ENCODE measurements around the gene LYPD3.

Gene LYPD3

DNA sequence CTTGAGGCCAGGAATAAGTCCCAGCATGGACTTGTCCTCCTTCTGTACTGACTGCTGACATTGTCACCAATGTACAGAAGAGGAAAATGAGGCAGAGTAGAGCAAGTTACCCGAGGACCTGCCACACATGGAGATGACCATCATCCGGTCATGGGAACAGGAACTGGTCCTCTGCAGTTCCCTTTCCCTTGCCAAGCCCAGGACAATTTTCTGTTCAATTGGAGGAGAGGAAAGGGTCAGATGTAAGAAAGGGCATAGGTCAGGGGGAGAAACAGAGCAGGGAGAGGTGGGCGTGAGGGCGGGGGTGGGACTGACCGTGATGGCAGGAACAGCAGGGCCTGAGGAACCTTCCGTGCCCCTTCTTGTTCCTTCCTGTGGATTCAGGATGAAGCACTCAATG is 20.5 kb upstream of the LYPD3 start:
- in situ Hi-C loops (cut with HindIII; ENCODE audit: low pct_ligation_motif_present, low sequenced_read_pairs), result no loop called here
- no peak overlapping the region for H3K27ac ChIP-seq
- DNase-seq, result no peak
- no peaks in the 10 kb centered on the region for H3K27me3 ChIP-seq (replicated peaks)
- H3K36me3 ChIP-seq (replicated peaks), result no peaks in the 10 kb centered on the region
- H3K4me3 ChIP-seq (ENCODE audit: low read depth, low read length), result no peak overlapping the region
- TF ChIP-seq, protein P1, sequence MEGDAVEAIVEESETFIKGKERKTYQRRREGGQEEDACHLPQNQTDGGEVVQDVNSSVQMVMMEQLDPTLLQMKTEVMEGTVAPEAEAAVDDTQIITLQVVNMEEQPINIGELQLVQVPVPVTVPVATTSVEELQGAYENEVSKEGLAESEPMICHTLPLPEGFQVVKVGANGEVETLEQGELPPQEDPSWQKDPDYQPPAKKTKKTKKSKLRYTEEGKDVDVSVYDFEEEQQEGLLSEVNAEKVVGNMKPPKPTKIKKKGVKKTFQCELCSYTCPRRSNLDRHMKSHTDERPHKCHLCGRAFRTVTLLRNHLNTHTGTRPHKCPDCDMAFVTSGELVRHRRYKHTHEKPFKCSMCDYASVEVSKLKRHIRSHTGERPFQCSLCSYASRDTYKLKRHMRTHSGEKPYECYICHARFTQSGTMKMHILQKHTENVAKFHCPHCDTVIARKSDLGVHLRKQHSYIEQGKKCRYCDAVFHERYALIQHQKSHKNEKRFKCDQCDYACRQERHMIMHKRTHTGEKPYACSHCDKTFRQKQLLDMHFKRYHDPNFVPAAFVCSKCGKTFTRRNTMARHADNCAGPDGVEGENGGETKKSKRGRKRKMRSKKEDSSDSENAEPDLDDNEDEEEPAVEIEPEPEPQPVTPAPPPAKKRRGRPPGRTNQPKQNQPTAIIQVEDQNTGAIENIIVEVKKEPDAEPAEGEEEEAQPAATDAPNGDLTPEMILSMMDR (IDR thresholded peaks at IDR 0.05; ENCODE audit: low read depth, low read length, missing control alignments), result no peak

DNA sequence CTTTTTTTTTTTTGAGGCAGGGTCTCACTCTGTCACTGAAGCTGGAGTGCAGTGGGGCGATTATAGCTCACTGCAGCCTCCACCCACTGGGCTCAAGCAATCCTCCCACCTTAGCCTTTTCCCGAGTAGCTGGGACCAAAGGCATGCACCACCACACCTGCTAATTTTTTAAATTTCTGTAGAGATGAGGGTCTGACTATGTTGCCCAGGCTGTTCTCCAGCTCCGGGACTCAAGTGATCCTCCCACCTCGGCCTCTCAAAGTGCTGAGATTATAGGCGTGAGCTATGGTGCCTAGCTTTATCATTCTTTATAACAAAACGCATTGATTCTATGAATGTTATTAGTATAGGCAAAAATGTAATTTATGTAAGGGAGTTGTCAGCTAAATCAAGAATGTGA is 17.9 kb upstream of the LYPD3 start:
- Histone ChIP-seq H3K36me3 (replicated peaks) (no peaks in the 10 kb centered on the region), H3K27ac (no peak overlapping the region), H3K4me3 (ENCODE audit: low read depth, low read length) (no peak overlapping the region), H3K27me3 (replicated peaks) (no peaks in the 10 kb centered on the region)
- in situ Hi-C loops (cut with HindIII; ENCODE audit: low pct_ligation_motif_present, low sequenced_read_pairs), result no loop called here
- no peak for DNase-seq
- TF ChIP-seq, protein P1 (IDR thresholded peaks at IDR 0.05; ENCODE audit: low read depth, low read length, missing control alignments), result no peak

DNA sequence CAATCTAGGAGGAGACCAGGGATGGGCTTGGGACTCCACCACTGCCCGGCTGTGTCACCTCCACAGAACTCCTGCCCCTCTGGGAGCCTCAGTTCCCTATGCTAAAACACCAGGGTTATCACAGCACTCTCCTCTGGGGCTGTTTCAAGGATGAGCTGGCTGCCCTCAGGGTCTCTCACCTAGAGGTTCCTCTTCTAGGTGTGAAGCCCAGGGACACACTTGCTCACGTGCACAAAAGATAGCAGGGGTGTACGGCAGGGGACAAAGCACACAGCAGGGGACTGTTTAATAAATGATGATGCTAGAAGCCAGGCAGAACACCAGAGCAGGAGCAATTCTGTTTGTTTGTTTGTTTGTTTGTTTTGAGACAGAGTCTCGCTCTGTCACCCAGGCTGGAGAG is 16.8 kb upstream of the LYPD3 start:
- TF ChIP-seq, protein P1 (IDR thresholded peaks at IDR 0.05; ENCODE audit: low read depth, low read length, missing control alignments), result no peak
- Histone ChIP-seq H3K27me3 (replicated peaks) (no peaks in the 10 kb centered on the region), H3K4me3 (ENCODE audit: low read depth, low read length) (no peak overlapping the region), H3K27ac (no peak overlapping the region), H3K36me3 (replicated peaks) (no peaks in the 10 kb centered on the region)
- in situ Hi-C loops (cut with HindIII; ENCODE audit: low pct_ligation_motif_present, low sequenced_read_pairs), result no loop called here
- DNase-seq, result no peak

DNA sequence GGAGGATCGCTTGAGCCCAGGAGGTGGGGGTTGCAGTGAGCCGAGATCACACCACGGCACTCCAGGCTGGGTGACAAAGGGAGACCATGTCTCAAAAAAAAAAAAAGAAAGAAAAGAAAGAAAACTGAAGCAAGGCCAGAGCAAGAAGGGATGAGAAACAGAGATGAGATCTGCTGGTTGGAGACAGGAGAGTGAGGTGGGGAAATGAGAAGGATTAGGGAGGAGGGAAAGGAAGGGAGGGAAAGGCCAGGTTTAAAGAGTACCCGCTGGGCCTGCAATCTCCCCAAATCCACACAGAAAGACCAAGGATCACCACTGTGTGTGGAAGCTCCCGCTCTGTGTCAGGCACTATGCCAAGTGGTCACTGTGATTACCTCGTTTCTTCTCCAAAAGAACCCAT is 16.3 kb upstream of the LYPD3 start:
- H3K4me3 ChIP-seq (ENCODE audit: low read depth, low read length), result no peak overlapping the region
- TF ChIP-seq, protein P1 (IDR thresholded peaks at IDR 0.05; ENCODE audit: low read depth, low read length, missing control alignments), result no peak
- in situ Hi-C loops (cut with HindIII; ENCODE audit: low pct_ligation_motif_present, low sequenced_read_pairs), result no loop called here

DNA sequence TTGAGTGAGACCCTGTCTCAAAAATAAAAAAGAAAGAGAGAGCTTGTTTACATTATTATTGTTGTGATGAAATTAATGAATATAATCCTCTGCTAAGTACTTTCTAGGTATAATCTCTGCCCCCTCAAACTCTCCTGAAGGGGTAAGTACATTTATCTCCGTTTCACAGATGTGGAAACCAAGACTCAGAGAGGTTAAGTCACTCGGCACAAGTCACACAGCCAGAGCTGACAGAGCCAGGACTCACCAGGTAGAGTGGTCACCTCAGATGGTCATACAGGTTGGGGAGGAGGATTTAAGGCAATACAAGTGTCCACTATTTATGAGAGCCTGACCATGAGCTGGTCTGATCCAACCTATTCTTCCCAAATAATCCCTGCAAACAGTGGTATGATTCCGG is 15.2 kb upstream of the LYPD3 start:
- in situ Hi-C loops (cut with HindIII; ENCODE audit: low pct_ligation_motif_present, low sequenced_read_pairs), result no loop called here
- Histone ChIP-seq H3K27ac (no peak overlapping the region), H3K36me3 (replicated peaks) (no peaks in the 10 kb centered on the region), H3K27me3 (replicated peaks) (no peaks in the 10 kb centered on the region), H3K4me3 (ENCODE audit: low read depth, low read length) (no peak overlapping the region)
- TF ChIP-seq, protein P1 (IDR thresholded peaks at IDR 0.05; ENCODE audit: low read depth, low read length, missing control alignments), result no peak
- DNase-seq, result no peak

More for the DNA sequence above, 16.3 kb upstream of the LYPD3 start:
- Histone ChIP-seq H3K36me3 (replicated peaks) (no peaks in the 10 kb centered on the region), H3K27me3 (replicated peaks) (no peaks in the 10 kb centered on the region), H3K27ac (no peak overlapping the region)
- DNase-seq, result no peak

DNA sequence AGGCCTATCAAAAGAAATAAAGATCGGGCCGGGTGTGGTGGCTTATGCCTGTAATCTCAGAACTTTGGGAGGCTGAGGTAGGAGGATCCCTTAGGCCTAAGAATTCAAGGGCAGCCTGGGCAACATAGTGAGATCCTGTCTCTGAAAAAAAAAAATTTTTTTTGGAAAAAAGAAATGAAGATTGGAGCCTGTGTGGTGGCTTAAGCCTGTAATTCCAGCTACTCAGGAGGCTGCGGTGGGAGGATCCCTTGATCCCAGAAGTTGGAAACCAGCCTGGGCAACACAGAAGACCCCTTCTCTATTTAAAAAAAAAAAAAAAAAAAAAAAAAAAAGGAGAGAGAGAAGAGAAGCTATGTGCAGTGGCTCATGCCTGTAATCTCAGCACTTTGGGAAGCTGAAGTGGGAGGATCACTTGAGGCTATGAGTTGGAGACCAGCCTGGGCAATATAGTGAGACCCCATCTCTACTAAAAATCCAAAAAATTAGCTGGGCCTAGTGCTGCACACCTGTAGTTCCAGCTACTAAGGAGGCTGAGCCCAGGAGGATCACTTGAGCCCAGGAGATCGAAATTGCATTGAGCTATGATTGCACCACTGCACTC is 14.7 kb upstream of the LYPD3 start:
- Histone ChIP-seq H3K36me3 (replicated peaks) (no peaks in the 10 kb centered on the region), H3K27me3 (replicated peaks) (no peaks in the 10 kb centered on the region), H3K27ac (no peak overlapping the region), H3K4me3 (ENCODE audit: low read depth, low read length) (no peak overlapping the region)
- TF ChIP-seq, protein P1 (IDR thresholded peaks at IDR 0.05; ENCODE audit: low read depth, low read length, missing control alignments), result no peak
- in situ Hi-C loops (cut with HindIII; ENCODE audit: low pct_ligation_motif_present, low sequenced_read_pairs), result no loop called here
- no peak for DNase-seq
